NB4 (cell line): ENCODE measurements around the gene SYCP2.

ENCODE experiments used
- MAX ChIP-seq: IDR thresholded peaks from 2 replicates; pipeline ENCODE4 v1.6.1; 2011; ENCODE audit warnings: low read depth, low read length
- POLR2A ChIP-seq: IDR thresholded peaks from 2 replicates; pipeline ENCODE4 v1.6.1; 2011; ENCODE audit warnings: mild to moderate bottlenecking; ENCODE audit not compliant: insufficient read length; ENCODE audit errors: extremely low read depth
- TF ChIP-seq, protein P1 (sequence below): IDR thresholded peaks from one replicate; pipeline ENCODE4 v1.5.1; 2012; ENCODE audit warnings: low read depth, low read length

- TF ChIP-seq, protein P1, sequence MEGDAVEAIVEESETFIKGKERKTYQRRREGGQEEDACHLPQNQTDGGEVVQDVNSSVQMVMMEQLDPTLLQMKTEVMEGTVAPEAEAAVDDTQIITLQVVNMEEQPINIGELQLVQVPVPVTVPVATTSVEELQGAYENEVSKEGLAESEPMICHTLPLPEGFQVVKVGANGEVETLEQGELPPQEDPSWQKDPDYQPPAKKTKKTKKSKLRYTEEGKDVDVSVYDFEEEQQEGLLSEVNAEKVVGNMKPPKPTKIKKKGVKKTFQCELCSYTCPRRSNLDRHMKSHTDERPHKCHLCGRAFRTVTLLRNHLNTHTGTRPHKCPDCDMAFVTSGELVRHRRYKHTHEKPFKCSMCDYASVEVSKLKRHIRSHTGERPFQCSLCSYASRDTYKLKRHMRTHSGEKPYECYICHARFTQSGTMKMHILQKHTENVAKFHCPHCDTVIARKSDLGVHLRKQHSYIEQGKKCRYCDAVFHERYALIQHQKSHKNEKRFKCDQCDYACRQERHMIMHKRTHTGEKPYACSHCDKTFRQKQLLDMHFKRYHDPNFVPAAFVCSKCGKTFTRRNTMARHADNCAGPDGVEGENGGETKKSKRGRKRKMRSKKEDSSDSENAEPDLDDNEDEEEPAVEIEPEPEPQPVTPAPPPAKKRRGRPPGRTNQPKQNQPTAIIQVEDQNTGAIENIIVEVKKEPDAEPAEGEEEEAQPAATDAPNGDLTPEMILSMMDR, result no peak
- no peak for TF ChIP-seq POLR2A
- TF ChIP-seq MAX, result no peak
Observed at GRCh38 chr20:59911041-59911440, 22.4 kb downstream of the SYCP2 start.
